ENCODE data around the gene LRP10.

LRP10 gene

DNA sequence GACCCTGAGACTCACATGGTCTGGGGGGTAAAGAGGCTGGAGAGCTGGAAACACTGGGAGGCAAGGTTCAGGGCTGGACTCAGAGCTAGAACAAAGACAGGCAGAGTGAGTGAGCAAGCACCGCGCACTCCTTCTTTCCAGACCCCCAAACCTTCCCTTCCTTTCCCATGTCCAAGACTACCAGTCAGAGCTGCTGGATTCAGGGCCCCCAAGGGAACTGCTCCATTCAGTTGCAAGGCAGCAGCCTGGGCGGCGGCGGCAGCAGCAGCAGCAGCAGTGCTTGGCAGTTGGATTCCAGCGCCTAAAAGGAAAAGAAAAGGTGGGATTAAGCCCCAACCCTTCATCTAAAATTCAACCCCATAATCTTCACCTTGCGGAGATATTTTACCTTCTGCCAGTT, 30.3 kb downstream of the LRP10 start:
- no peak for TF ChIP-seq TAF1 (IDR thresholded peaks at IDR 0.05; ENCODE audit: borderline replicate concordance, insufficient read depth, low read length)
- no peak for TF ChIP-seq FOXP2 (optimal IDR thresholded peaks at IDR 0.05; ENCODE audit: borderline replicate concordance, extremely low read depth, extremely low read length, insufficient read depth)
- TF ChIP-seq POLR2AphosphoS5 (IDR thresholded peaks at IDR 0.05; ENCODE audit: low read depth, low read length), result no peak
- TF ChIP-seq, protein P1, sequence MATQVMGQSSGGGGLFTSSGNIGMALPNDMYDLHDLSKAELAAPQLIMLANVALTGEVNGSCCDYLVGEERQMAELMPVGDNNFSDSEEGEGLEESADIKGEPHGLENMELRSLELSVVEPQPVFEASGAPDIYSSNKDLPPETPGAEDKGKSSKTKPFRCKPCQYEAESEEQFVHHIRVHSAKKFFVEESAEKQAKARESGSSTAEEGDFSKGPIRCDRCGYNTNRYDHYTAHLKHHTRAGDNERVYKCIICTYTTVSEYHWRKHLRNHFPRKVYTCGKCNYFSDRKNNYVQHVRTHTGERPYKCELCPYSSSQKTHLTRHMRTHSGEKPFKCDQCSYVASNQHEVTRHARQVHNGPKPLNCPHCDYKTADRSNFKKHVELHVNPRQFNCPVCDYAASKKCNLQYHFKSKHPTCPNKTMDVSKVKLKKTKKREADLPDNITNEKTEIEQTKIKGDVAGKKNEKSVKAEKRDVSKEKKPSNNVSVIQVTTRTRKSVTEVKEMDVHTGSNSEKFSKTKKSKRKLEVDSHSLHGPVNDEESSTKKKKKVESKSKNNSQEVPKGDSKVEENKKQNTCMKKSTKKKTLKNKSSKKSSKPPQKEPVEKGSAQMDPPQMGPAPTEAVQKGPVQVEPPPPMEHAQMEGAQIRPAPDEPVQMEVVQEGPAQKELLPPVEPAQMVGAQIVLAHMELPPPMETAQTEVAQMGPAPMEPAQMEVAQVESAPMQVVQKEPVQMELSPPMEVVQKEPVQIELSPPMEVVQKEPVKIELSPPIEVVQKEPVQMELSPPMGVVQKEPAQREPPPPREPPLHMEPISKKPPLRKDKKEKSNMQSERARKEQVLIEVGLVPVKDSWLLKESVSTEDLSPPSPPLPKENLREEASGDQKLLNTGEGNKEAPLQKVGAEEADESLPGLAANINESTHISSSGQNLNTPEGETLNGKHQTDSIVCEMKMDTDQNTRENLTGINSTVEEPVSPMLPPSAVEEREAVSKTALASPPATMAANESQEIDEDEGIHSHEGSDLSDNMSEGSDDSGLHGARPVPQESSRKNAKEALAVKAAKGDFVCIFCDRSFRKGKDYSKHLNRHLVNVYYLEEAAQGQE (IDR thresholded peaks at IDR 0.05; ENCODE audit: insufficient read depth in 1 of 2, low read depth in 2 of 2, low read length in 2 of 2), result no peak
- TF ChIP-seq SIN3A (IDR thresholded peaks at IDR 0.05; ENCODE audit: borderline replicate concordance, insufficient read depth, low read length), result no peak

DNA sequence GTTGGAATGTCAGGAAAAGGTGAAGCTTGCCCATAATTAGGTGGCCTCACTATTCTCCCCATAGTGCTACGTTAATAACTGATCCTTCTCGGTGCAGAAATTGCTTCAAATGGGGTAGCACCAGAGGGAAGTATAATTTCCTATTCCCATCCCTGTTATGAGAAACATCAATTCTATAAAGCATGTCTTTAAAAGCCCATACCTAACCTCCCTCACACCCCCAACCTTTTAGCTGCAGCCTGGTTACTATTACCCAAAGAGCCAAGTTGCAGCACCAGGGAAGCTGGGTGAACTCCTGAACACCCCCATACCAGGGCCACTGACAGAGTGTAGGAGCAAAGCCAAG, 32.2 kb downstream of the LRP10 start:
- no peak for TF ChIP-seq TAF1 (IDR thresholded peaks at IDR 0.05; ENCODE audit: borderline replicate concordance, insufficient read depth, low read length)
- TF ChIP-seq SIN3A (IDR thresholded peaks at IDR 0.05; ENCODE audit: borderline replicate concordance, insufficient read depth, low read length), result no peak
- TF ChIP-seq, protein P1 (IDR thresholded peaks at IDR 0.05; ENCODE audit: insufficient read depth in 1 of 2, low read depth in 2 of 2, low read length in 2 of 2), result no peak
- no peak for TF ChIP-seq POLR2AphosphoS5 (IDR thresholded peaks at IDR 0.05; ENCODE audit: low read depth, low read length)
- no peak for TF ChIP-seq FOXP2 (optimal IDR thresholded peaks at IDR 0.05; ENCODE audit: borderline replicate concordance, extremely low read depth, extremely low read length, insufficient read depth)

DNA sequence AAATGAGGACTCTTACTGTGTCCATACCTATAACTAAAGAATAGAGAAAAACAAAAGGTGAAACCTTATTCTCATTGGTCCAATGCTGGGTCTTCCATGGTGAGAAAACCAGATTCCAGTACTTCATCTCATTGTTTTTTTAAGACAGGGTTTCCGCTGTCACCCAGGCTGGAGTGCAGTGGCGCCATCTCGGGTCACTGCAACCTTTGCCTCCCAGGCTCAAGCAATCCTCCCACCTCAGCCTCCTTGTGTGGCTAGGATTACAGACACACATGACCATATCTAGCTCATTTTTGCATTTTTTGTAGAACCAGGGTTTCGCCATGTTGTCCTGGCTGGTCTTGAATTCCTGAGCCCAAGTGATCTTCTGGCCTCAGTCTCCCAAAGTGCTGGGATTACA, 34.1 kb downstream of the LRP10 start:
- no peak for TF ChIP-seq SIN3A (IDR thresholded peaks at IDR 0.05; ENCODE audit: borderline replicate concordance, insufficient read depth, low read length)
- TF ChIP-seq POLR2AphosphoS5 (IDR thresholded peaks at IDR 0.05; ENCODE audit: low read depth, low read length), result no peak
- no peak for TF ChIP-seq FOXP2 (optimal IDR thresholded peaks at IDR 0.05; ENCODE audit: borderline replicate concordance, extremely low read depth, extremely low read length, insufficient read depth)
- TF ChIP-seq TAF1 (IDR thresholded peaks at IDR 0.05; ENCODE audit: borderline replicate concordance, insufficient read depth, low read length), result no peak
- TF ChIP-seq, protein P1 (IDR thresholded peaks at IDR 0.05; ENCODE audit: insufficient read depth in 1 of 2, low read depth in 2 of 2, low read length in 2 of 2), result no peak

DNA sequence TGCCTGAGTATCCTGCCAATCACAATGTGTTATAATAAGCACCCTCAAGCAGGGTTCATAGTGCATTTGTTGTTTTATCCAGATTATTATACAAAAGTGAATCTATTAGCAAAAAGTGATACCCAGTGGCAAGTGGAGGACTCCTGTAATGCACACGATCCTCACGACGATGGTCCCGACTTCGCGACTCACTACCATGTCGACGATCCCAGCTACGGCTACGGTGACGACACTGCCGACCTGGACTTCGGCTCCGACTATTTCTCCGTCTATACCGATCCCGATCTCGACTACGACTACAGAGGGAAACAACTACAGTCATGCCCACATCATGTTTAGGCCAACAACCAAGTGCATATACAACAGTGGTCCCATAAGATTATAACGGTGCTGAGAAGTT, 34.5 kb downstream of the LRP10 start:
- no peak for TF ChIP-seq SIN3A (IDR thresholded peaks at IDR 0.05; ENCODE audit: borderline replicate concordance, insufficient read depth, low read length)
- TF ChIP-seq, protein P1 (IDR thresholded peaks at IDR 0.05; ENCODE audit: insufficient read depth in 1 of 2, low read depth in 2 of 2, low read length in 2 of 2), result no peak
- TF ChIP-seq POLR2AphosphoS5 (IDR thresholded peaks at IDR 0.05; ENCODE audit: low read depth, low read length), result no peak
- no peak for TF ChIP-seq FOXP2 (optimal IDR thresholded peaks at IDR 0.05; ENCODE audit: borderline replicate concordance, extremely low read depth, extremely low read length, insufficient read depth)
- no peak for TF ChIP-seq TAF1 (IDR thresholded peaks at IDR 0.05; ENCODE audit: borderline replicate concordance, insufficient read depth, low read length)

DNA sequence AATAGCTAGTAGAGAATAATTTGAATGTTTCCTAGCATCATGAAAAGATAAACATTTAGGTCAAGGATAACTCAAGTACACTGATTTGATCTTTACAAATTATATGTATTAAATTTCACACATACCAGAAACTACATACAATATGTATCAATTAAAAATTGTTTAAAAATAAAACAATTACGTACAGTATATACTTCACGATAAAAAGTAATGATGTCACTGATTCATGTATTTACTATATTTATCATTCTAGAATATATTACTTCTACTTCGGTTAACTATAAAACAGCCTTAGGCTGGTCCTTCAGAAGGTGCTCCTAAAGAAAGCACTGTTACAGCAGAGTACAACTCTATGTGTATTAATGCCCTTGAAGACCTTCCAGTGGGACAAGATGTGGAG, 35.9 kb downstream of the LRP10 start:
- TF ChIP-seq FOXP2 (optimal IDR thresholded peaks at IDR 0.05; ENCODE audit: borderline replicate concordance, extremely low read depth, extremely low read length, insufficient read depth) (no peak), SIN3A (IDR thresholded peaks at IDR 0.05; ENCODE audit: borderline replicate concordance, insufficient read depth, low read length) (no peak), TAF1 (IDR thresholded peaks at IDR 0.05; ENCODE audit: borderline replicate concordance, insufficient read depth, low read length) (no peak), POLR2AphosphoS5 (IDR thresholded peaks at IDR 0.05; ENCODE audit: low read depth, low read length) (no peak)
- TF ChIP-seq, protein P1 (IDR thresholded peaks at IDR 0.05; ENCODE audit: insufficient read depth in 1 of 2, low read depth in 2 of 2, low read length in 2 of 2), result no peak

All from PFSK-1 (cell line).